H1 (cell line): ENCODE measurements around the gene DNAAF8. TPM values are rescaled to one million over a fixed set of nuclear protein-coding genes. Genes with fewer than 3 reads are reported as not detected.

Experiments
- CTCF ChIA-PET: fragments of 300-600 bp; sonication (Branson Sonifier 250); formaldehyde crosslinking; loops from one replicate; lab custom pipeline; 2021; ENCODE audit not compliant: partially characterized antibody; lab: Charles Lee
- POLR2A ChIA-PET: fragments of 300-600 bp; sonication (Branson Sonifier 250); formaldehyde crosslinking; loops from one replicate; lab custom pipeline; 2021; ENCODE audit warnings: inconsistent platforms; ENCODE audit not compliant: partially characterized antibody; lab: Charles Lee
- DNase-seq, 2 experiments: peaks; one replicate each; pipeline versions ENCODE4 v3.0.0 to v3.0.0-alpha.2; 2010 to 2022; ENCODE audit warnings: low spot score in 2 of 2, low read depth in 1 of 2, mixed read lengths in 1 of 2
- FAIRE-seq: peaks from 2 replicates; lab custom pipeline; 2011; peaks lifted over from hg19 to GRCh38; lab: Jason Lieb, UNC
- H2AFZ ChIP-seq: 2 replicates; pipeline ENCODE4 v1.8.1; 2012; ENCODE audit warnings: low read length, inconsistent platforms
- H2AK5ac ChIP-seq: 2 replicates; pipeline ENCODE4 v1.6.1; 2013; ENCODE audit warnings: low read depth, low read length
- H2BK120ac ChIP-seq: replicated peaks from 2 replicates; pipeline ENCODE3; 2013; ENCODE audit warnings: low read depth, low read length, inconsistent platforms
- H2BK12ac ChIP-seq: 2 replicates; pipeline ENCODE4 v1.6.1; 2013; ENCODE audit warnings: low read depth, low read length
- H2BK15ac ChIP-seq: 2 replicates; pipeline ENCODE4 v1.6.1; 2013; ENCODE audit warnings: low read length
- H2BK20ac ChIP-seq: 2 replicates; pipeline ENCODE4 v1.6.1; 2013; ENCODE audit warnings: low read length
- H2BK5ac ChIP-seq: 2 replicates; pipeline ENCODE4 v1.6.1; 2013; ENCODE audit warnings: low read depth, low read length
- H3K14ac ChIP-seq: 2 replicates; pipeline ENCODE4 v1.6.1; 2013; ENCODE audit warnings: inconsistent platforms; ENCODE audit not compliant: insufficient read length
- H3K18ac ChIP-seq: 2 replicates; pipeline ENCODE4 v1.6.1; 2013; ENCODE audit warnings: low read length; ENCODE audit errors: extremely low read depth
- H3K23ac ChIP-seq: 2 replicates; pipeline ENCODE4 v1.6.1; 2013; ENCODE audit warnings: inconsistent platforms; ENCODE audit not compliant: insufficient read length
- H3K23me2 ChIP-seq: 2 replicates; pipeline ENCODE4 v1.6.1; 2013; ENCODE audit warnings: low read depth, low read length
- H3K27ac ChIP-seq: 2 replicates; pipeline ENCODE4 v1.6.1; 2011; ENCODE audit warnings: low read depth, low read length, inconsistent platforms
- H3K27me3 ChIP-seq, 4 experiments: replicated peaks in 1 of 4; 1 replicate in 1 of 4; 2 replicates in 3 of 4; pipeline versions ENCODE4 v1.6.1 to v1.8.1; 2011 to 2013; ENCODE audit warnings: low read length in 3 of 4, mild to moderate bottlenecking in 3 of 4, inconsistent platforms in 2 of 4, mixed read lengths in 2 of 4, moderate library complexity in 1 of 4; ENCODE audit not compliant: control insufficient read depth in 3 of 4, insufficient read depth in 3 of 4; ENCODE audit errors: extremely low read depth in 1 of 4
- H3K36me3 ChIP-seq, 4 experiments: 2 replicates each; pipeline versions ENCODE4 v1.6.1 to v1.8.1; 2011 to 2013; ENCODE audit warnings: mild to moderate bottlenecking in 4 of 4, low read length in 3 of 4, moderate library complexity in 2 of 4, control low read depth in 1 of 4, inconsistent platforms in 1 of 4; ENCODE audit not compliant: insufficient read depth in 4 of 4, control insufficient read depth in 2 of 4
- H3K4ac ChIP-seq: replicated peaks from 2 replicates; pipeline ENCODE3; 2013; ENCODE audit warnings: low read length, low read depth, mixed read lengths, inconsistent platforms; ENCODE audit not compliant: insufficient read length
- H3K4me1 ChIP-seq, 4 experiments: replicated peaks in 1 of 4; 1 replicate in 1 of 4; 2 replicates in 3 of 4; pipeline versions ENCODE4 v1.6.1 to v1.8.1; 2011 to 2013; ENCODE audit warnings: low read length in 3 of 4, inconsistent platforms in 2 of 4, mixed read lengths in 1 of 4; ENCODE audit not compliant: insufficient read depth in 4 of 4, control insufficient read depth in 3 of 4
- H3K4me2 ChIP-seq, 2 experiments: 2 replicates each; pipeline versions ENCODE4 v1.6.1 to v1.8.1; 2011 to 2013; ENCODE audit warnings: low read depth in 2 of 2, low read length in 2 of 2, control low read depth in 1 of 2, inconsistent platforms in 1 of 2, mild to moderate bottlenecking in 1 of 2; ENCODE audit not compliant: insufficient read depth in 1 of 2
- H3K4me3 ChIP-seq, 4 experiments: fragments of 200-600, 300-600 bp in 1 of 4; sonication (generic), shearing (Covaris generic), sonication (Bioruptor Twin) in 1 of 4; 2 replicates each; pipeline versions ENCODE4 v1.5.1 to v1.8.1; 2011 to 2016; ENCODE audit warnings: low read length in 4 of 4, low read depth in 3 of 4, control low read depth in 2 of 4, inconsistent platforms in 2 of 4, mild to moderate bottlenecking in 2 of 4, mixed read lengths in 1 of 4, moderate library complexity in 1 of 4; ENCODE audit not compliant: insufficient read depth in 2 of 4; ENCODE audit errors: extremely low read depth in 1 of 4
- H3K56ac ChIP-seq: replicated peaks from 2 replicates; pipeline ENCODE3; 2013; ENCODE audit warnings: low read depth, mild to moderate bottlenecking, mixed read lengths, low read length, inconsistent platforms; ENCODE audit not compliant: insufficient read length
- H3K79me1 ChIP-seq: 2 replicates; pipeline ENCODE4 v1.6.1; 2013; ENCODE audit warnings: low read depth, low read length, control low read depth
- H3K79me2 ChIP-seq, 2 experiments: 2 replicates each; pipeline versions ENCODE4 v1.6.1 to v1.8.1; 2012 to 2013; ENCODE audit warnings: low read length in 2 of 2, mild to moderate bottlenecking in 2 of 2, inconsistent platforms in 1 of 2; ENCODE audit not compliant: insufficient read depth in 2 of 2, control insufficient read depth in 1 of 2
- H3K9ac ChIP-seq, 4 experiments: replicated peaks in 1 of 4; 1 replicate in 1 of 4; 2 replicates in 3 of 4; pipeline versions ENCODE4 v1.6.1 to v1.8.1; 2011 to 2013; ENCODE audit warnings: low read depth in 3 of 4, low read length in 3 of 4, control low read depth in 2 of 4, mild to moderate bottlenecking in 2 of 4, moderate library complexity in 2 of 4, inconsistent platforms in 1 of 4; ENCODE audit errors: extremely low read depth in 1 of 4
- H3K9me3 ChIP-seq, 2 experiments: 2 replicates each; pipeline versions ENCODE4 v1.6.1 to v1.8.1; 2012 to 2013; ENCODE audit warnings: mild to moderate bottlenecking in 2 of 2, moderate library complexity in 2 of 2, control low read depth in 1 of 2, inconsistent platforms in 1 of 2, low read depth in 1 of 2, low read length in 1 of 2, mixed read lengths in 1 of 2; ENCODE audit not compliant: insufficient read depth in 2 of 2
- H4K20me1 ChIP-seq, 2 experiments: replicated peaks in 1 of 2; 2 replicates each; pipeline versions ENCODE3 to v1.8.1; 2011 to 2013; ENCODE audit warnings: inconsistent platforms in 2 of 2, low read length in 2 of 2, mild to moderate bottlenecking in 1 of 2; ENCODE audit not compliant: insufficient read depth in 2 of 2, control insufficient read depth in 1 of 2
- H4K5ac ChIP-seq: 2 replicates; pipeline ENCODE4 v1.6.1; 2013; ENCODE audit warnings: low read length, low read depth, mixed read lengths, inconsistent platforms; ENCODE audit not compliant: insufficient read length
- H4K8ac ChIP-seq: 2 replicates; pipeline ENCODE4 v1.8.0; 2013; ENCODE audit warnings: mild to moderate bottlenecking, moderate library complexity, low read length, inconsistent platforms; ENCODE audit not compliant: insufficient read depth; ENCODE audit errors: extremely low read depth
- H4K91ac ChIP-seq: replicated peaks from 2 replicates; pipeline ENCODE3; 2013; ENCODE audit warnings: low read length, mixed read lengths, inconsistent platforms; ENCODE audit not compliant: insufficient read length
- ASH2L ChIP-seq: fragments of 200-600, 300-600 bp; sonication (generic); IDR thresholded peaks from one replicate; pipeline ENCODE4 v1.7.1; 2017; ENCODE audit warnings: low read length
- CBX8 ChIP-seq: fragments of 300-800, 300-1000 bp; sonication (generic); IDR thresholded peaks from 2 replicates; pipeline ENCODE4 v1.7.1; 2016; ENCODE audit warnings: low read depth, low read length, borderline replicate concordance
- EZH2 ChIP-seq: fragments of 200-600 bp; sonication (generic); IDR thresholded peaks from 2 replicates; pipeline ENCODE4 v1.7.1; 2012; ENCODE audit warnings: low read depth, mild to moderate bottlenecking, moderate library complexity, low read length, inconsistent platforms; ENCODE audit not compliant: severe bottlenecking
- KDM1A ChIP-seq: fragments of 200-600, 300-600 bp; sonication (generic); IDR thresholded peaks from 2 replicates; pipeline ENCODE4 v1.7.1; 2016; ENCODE audit warnings: mild to moderate bottlenecking, low read length, borderline replicate concordance
- MAX ChIP-seq: IDR thresholded peaks from 2 replicates; pipeline ENCODE4 v1.6.1; 2012; ENCODE audit warnings: inconsistent platforms
- RBBP5 ChIP-seq: IDR thresholded peaks from 2 replicates; pipeline ENCODE4 v1.7.1; 2012; ENCODE audit warnings: low read depth, mild to moderate bottlenecking, inconsistent platforms, low read length, moderate library complexity, borderline replicate concordance
- RFX5 ChIP-seq: IDR thresholded peaks from 2 replicates; pipeline ENCODE4 v1.6.1; 2011; ENCODE audit warnings: low read depth, low read length, improper control_type of control experiment, borderline replicate concordance
- RXRA ChIP-seq: IDR thresholded peaks from 2 replicates; pipeline ENCODE4 v1.6.1; 2011; ENCODE audit warnings: low read depth, mild to moderate bottlenecking, low read length, moderate library complexity; ENCODE audit not compliant: insufficient read depth
- SIRT6 ChIP-seq: IDR thresholded peaks from one replicate; pipeline ENCODE4 v1.7.1; 2012; ENCODE audit warnings: low read length, inconsistent platforms
- WGBS, 2 experiments: shearing (Covaris generic) in 1 of 2; methylation state at CpG; one replicate each; pipeline versions ENCODE4 v1.1.6 to v1.1.7; 2013 to 2015; ENCODE audit warnings: low lambda C conversion rate in 2 of 2, mixed read lengths in 2 of 2, inconsistent platforms in 1 of 2, low coverage in 1 of 2, missing lambda C conversion rate in 1 of 2; ENCODE audit not compliant: insufficient replicate concordance in 2 of 2, insufficient coverage in 1 of 2, insufficient read length in 1 of 2; ENCODE audit errors: extremely low coverage in 1 of 2, missing lambda C conversion rate in 1 of 2; 5-methylcytosine and 5-hydroxymethylcytosine counted together
- polyA plus RNA-seq, 7 experiments: library from polyadenylated mRNA; depleted of rRNA in 3 of 7; stranded (reverse) in 5 of 7; unstranded in 2 of 7; fragments of >200 nt in 5 of 7; fragments of 200-250 nt in 2 of 7; gene quantifications; 1 replicate in 5 of 7; 2 replicates in 1 of 7; 4 replicates in 1 of 7; pipeline versions ENCODE4 v1.2.1 to v1.2.3, GENCODE V29; 2011 to 2013; ENCODE audit warnings: missing spikeins in 2 of 7, mixed read lengths in 2 of 7
- total RNA-seq: library from RNA; stranded (reverse); fragmentation: NEBNext Ultra II Directional; extraction: Animal tissue kit (Norgen Biotek cat#: 25700); gene quantifications from 2 replicates; pipeline ENCODE4 v1.2.1, GENCODE V29; 2021

DNAAF8 gene
- total and polyA plus RNA-seq, 2 of the 8 experiments (the other 6 are each of a cell fraction or from before 2014, with no cell fraction given) = 0.39 TPM; not detected in 1

GRCh38 chr16:4795828-4796572 is 61.7 kb downstream of the DNAAF8 start:
- Histone ChIP-seq H4K20me1 (peaks cover 0 to 4% of the 10 kb centered on the region in 2 experiments), H4K91ac (no peak overlapping the region), H3K18ac (no peak overlapping the region), H3K56ac (no peak overlapping the region), H3K27ac (no peak overlapping the region), H3K4me1 (peaks cover 0 to 5% (median 2%) of the 10 kb centered on the region in 4 experiments; a peak in 4 of 7 replicates), H3K36me3 (peaks cover 0 to 2% (median 0%) of the 10 kb centered on the region in 4 experiments; a peak in 3 of 8 replicates), H4K8ac (no peak overlapping the region), H3K9me3 (no peaks in the 10 kb centered on the region), H3K14ac (no peak overlapping the region), H2AFZ (no peak overlapping the region), H3K4me3 (no peak overlapping the region), H3K23ac (no peak overlapping the region), H3K23me2 (no peaks in the 10 kb centered on the region), H3K4me2 (no peak overlapping the region), H3K79me1 (no peaks in the 10 kb centered on the region), H2AK5ac (no peak overlapping the region), H3K9ac (no peak overlapping the region), H3K79me2 (no peaks in the 10 kb centered on the region), H2BK5ac (no peak overlapping the region), H2BK120ac (no peak overlapping the region), H3K4ac (no peak overlapping the region), H2BK15ac (no peak overlapping the region), H2BK12ac (no peak overlapping the region), H3K27me3 (no peaks in the 10 kb centered on the region), H2BK20ac (no peak overlapping the region), H4K5ac (no peak overlapping the region)
- no peak for DNase-seq
- ChIA-PET CTCF (interaction anchor here (0.7 kb wide), 1 partner anchor 79 kb away, joined by 3 read pairs; no protein-coding TSS in a partner anchor), POLR2A (interaction anchor here (0.7 to 1.2 kb wide), 2 partner anchors 11 to 49 kb away, joined by 4 read pairs; no protein-coding TSS in a partner anchor)
- 93% methylated on average over 25 of the region's 30 CpGs; no CpG with 5 or more reads in 1 of the 2 experiments for WGBS, 2 experiments
- no peak for FAIRE-seq
- TF ChIP-seq MAX (no peak), RXRA (no peak), ASH2L (no peak), EZH2 (no peak), KDM1A (no peak), CBX8 (no peak), RBBP5 (no peak), RFX5 (no peak), SIRT6 (no peak)
